ENCODE results near the gene CHD9NB. TPM values are rescaled to one million over a fixed set of nuclear protein-coding genes. Genes with fewer than 3 reads are reported as not detected.
"Not testable (repeated sequence)": the region's sequence is repeated elsewhere in the genome, so short reads cannot be mapped to it uniquely, and the experiment has no call there.

CHD9NB gene
- polyA plus RNA-seq, 3 donors: 9.0 to 11.6 (median 9.9) TPM

- no peak for DNase-seq (ENCODE audit: low read depth in 3 of 3, low spot score in 2 of 3)
Observed at GRCh38 chr16:53059672-53060071, 7.0 kb upstream of the CHD9NB start.

DNA sequence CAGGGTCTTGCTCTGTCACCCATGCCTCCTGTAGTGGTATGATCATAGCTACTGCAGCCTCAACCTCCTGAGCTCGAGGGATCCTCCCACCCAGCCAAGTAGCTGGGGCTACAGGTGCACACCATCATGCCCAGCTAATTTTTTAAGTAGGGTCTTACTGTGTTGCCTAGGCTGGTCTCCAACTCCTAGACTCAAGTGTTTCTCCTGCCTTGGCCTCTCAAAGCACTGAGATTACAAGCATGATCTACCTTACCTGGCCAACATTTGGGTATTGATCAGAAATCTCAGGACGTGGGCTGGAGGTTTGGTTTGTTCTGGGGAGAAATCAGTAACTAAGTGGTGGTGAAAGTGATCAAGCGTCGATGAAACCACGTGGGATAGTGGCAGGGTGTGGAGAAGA, 6.2 kb upstream of the CHD9NB start:
- DNase-seq (ENCODE audit: low read depth in 3 of 3, low spot score in 2 of 3): no peak

DNA sequence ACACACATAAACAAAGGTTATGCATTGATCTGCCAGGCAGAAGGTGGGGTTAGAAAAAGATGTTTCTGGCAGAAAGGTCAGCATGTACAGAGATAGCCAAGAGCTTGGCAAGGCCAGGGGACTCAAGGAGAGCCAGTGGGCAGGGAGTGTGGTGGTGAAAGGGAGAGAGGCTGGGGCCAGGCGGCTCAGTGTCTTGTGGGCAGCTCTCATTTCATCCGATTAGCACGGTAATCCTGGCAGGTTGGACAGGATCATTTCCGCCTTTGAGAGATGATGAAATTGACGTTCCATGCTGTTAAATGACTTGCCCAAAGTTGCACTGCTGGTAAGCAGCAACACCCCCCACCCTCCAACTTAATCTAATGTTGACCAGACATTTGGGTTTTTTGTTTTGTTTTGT, 5.7 kb upstream of the CHD9NB start:
- DNase-seq (ENCODE audit: low read depth in 3 of 3, low spot score in 2 of 3): no peak

DNA sequence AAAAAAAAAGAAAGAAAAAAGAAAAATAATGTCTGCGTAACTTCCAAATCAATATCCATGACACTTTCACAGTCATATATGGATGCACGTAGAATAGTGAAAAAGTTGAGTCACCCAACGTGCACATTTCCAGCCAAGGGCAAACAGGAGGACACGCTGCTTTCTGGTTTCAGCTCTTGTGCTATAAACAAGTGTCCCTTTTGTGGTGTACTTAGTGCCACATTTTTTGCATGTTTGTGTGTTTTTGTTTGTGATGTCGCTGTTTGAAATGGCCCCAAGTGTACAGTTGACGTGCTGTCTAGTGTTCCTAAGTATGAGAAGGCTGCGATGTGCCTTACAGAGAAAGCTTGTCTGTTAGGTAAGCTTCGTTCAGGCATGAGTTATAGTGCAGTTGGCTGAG, 5.0 kb upstream of the CHD9NB start:
- no peak for DNase-seq (ENCODE audit: low read depth in 3 of 3, low spot score in 2 of 3)

DNA sequence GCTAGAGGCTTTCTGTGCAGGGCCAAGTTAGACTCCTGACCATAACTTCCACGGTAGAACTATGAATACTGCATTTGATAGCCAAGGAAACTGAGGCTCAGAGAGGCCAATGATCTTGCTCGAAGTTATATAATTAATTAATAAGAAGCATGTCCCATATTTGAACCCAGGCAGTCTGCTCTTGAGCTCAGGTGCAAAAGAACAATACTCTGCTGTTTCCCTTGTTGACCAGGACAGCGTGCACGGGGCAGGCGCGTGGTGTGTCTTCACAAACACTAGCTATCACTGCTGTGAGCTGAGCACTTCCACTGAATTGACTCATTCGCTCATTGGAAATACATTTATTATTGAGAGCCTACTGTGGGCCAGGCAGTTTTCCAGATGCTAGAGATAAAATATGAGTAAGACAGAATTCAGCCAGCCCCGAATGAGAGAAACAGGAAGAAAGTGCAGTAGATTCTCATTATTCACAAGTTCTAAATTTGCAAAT, 3.7 kb upstream of the CHD9NB start:
- no peak for DNase-seq (ENCODE audit: low read depth in 3 of 3, low spot score in 2 of 3)

DNA sequence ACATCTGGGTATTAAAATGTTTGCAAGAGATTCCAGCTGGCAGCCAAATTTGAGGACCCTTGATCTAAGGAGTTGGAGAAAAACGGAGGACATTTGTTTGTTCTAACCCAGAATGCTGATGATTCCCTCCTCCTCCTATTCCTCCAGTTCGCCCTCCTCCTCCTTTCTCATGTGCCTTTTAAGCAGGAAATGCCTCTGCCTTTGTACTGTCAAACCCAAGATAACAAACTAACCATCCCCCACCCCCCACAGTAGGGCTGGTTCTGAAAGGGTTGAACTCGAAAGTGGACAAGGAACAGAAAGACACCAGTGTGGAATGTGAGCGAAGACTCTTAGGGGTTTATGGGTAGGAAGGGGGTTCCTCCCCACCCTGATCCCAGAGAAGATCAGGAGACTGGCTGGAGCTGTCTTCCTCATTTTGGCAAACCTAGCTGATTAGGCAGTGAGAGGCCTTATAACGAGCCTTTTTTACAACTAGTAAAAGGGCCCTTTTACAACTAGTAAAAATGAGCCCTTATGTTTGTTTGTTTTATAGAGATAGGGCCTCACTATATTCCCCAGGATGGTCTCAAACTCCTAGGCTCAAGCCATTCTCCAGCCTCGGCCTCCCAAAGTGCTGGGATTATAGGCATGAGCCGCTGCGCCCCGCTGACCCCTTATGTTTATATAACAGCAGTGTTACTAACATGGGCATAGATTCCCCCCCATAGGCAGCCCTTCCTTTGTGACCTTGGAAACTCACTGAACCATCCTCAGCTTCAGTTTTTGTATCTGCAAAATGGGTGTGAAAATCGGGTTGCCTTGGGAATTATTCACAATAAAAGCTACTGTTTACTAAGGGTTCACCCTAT, 3.1 kb upstream of the CHD9NB start:
- no peak for DNase-seq (ENCODE audit: low read depth in 3 of 3, low spot score in 2 of 3)

DNA sequence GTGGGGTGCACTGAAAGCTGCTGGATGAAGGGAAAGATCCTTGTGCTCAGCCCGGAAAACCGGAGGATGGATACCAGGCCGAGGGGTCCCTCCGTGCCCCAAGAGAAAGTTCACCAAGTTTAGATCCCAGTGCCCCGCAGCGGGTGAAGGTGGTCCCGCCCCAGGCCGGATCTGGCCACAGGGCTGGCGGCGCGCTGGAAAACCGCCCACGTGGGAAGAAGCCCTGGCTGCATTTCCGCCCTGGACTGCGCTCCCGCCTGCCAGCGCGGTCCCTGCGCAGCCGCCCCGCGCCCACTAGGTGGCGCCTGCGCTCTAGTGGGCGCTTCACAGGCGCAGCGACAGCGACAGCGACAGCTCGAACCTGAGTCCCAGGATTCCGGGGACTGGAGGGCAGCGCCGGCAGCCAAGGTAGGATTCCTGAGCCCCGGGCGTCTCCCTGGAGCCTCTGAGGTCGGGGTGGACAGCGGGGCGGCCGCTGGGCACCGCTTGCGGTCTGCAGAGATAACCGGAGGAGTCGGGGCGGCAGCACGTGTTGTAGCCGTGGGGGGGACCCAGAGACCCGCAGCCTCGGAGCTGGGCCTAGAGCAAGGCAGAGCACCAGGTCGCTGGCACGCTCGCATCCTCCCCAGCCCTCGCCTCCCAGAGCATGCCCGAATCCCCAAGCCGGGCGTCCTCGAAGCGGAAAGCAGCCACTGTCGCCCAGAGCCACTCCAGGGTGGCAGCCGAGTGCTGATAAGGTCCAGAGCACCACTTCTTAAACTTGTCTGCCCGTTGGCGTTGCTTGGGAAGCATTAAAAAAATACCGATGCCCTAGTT, 2.2 kb upstream of the CHD9NB start, which contains the start of gene CHD9:
CHD9 (plus strand) TSS at position 322 of the 816 bp plus-strand sequence. CDS start 101,099 bp downstream, outside the sequence.
- peak in 2 of 3 donors; percentile 81 to 86 for DNase-seq (ENCODE audit: low read depth in 3 of 3, low spot score in 2 of 3)

DNA sequence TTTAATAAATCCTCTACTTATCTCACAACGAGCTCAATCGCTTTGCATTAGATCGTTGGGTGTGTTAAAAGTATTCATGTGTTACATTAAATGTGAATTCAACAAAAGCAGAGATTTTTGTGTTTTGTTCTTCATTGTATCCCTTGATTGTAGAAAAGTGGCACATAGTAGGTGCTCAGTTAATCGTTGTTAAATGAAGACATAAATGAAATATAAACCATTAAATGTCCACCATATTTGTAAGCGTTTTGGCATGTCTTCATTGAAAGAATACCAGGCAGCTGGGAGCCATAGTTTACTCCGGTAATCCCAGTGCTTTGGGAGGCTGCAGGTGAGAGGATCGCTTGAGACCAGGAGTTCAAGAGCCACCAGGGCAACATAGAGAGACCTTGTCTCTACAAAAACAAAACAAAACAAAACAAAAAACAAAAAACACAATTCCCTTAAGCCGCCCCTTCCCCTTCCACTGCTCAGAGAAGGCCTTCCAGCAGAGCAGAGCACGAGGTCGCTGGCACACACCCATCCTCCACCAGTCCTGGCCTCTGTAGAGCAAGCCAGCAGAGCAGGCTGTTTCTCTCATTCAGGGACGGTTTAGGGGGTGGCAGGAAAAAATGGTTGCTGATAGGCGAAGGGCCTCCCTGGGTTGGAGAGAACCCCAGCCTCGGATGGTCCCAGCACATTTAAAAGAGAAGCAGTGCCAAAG, 1.4 kb upstream of the CHD9NB start:
- no peak for DNase-seq (ENCODE audit: low read depth in 3 of 3, low spot score in 2 of 3)

GRCh38 chr16:53051255-53051654, 1.4 kb downstream of the CHD9NB start:
- not testable (repeated sequence) for DNase-seq (ENCODE audit: low read depth in 3 of 3, low spot score in 2 of 3)

GRCh38 chr16:53048139-53048915, 4.4 kb downstream of the CHD9NB start:
- DNase-seq (ENCODE audit: low read depth in 3 of 3, low spot score in 2 of 3): no peak

DNA sequence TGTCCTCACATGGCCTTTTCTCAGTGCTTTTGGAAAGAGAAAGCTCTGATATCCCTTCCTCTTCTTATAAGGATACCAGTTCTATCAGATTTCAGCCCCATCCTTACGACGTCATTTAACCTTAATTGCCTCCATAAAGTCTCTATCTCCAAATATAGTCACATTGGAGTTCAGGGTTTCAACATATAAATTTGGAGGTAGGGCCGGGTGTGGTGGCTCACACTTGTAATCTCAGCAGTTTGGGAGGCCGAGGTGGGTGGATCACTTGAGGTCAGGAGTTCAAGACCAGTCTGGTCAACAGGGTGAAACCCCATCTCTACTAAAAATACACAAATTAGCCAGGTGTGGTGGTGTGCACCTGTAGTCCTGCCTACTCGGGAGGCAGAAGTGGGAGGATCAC, 5.2 kb downstream of the CHD9NB start:
- not testable (repeated sequence) for DNase-seq (ENCODE audit: low read depth in 3 of 3, low spot score in 2 of 3)

GRCh38 chr16:53045341-53046220, 7.1 kb downstream of the CHD9NB start:
- DNase-seq (ENCODE audit: low read depth in 3 of 3, low spot score in 2 of 3): no peak

DNA sequence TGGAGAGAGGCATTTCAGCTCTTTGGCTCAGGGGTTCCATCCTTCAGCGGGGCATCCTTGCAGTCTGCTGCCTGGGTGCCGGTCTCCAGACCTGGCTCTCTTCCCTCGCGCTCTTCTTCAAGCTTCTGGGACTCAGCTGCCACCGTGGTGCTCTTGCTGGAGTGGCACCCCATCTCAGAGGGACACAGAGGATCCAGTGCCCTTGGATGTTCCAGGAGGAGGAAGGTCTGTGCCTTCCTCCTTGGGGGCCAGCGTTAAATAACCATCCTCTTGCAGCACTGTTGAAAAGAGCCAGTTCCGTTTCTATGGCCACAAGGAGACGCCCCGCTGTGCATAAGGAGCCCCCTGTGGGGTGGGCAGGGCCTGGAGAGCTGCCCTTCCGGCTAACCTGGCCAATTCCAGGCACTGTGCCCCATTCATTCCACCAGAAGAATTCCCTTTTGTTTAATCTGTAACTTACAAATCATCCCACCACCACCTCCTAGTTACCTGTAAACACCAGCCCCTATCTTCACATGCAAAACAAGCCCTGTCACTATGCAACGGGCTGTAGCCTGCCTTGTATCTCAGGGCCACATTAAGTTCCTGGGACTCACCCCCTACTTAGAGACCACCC, 8.6 kb downstream of the CHD9NB start:
- DNase-seq (ENCODE audit: low read depth in 3 of 3, low spot score in 2 of 3): no peak

DNA sequence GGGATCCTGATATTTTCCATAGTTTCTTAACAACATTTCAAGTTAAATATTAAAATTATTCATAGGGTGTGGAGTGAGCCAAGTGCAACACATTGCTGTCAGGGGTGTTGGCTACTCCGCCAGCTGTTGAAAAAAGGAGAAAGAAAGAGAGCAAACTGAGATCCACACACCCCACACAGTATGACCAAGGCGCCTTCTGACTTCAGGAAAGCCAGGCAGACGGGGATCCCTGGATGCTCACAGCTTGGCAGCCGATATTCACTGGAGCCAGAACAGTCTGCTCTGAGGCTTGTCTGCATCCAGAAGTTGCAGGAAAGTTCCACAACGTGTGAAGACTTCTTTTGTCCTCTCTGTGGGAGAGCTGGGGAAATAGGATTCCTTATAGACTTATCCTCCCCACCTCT, 9.3 kb downstream of the CHD9NB start:
- no peak for DNase-seq (ENCODE audit: low read depth in 3 of 3, low spot score in 2 of 3)

- DNase-seq (ENCODE audit: low read depth in 3 of 3, low spot score in 2 of 3): no peak
Observed at GRCh38 chr16:53042235-53042701, 10.4 kb downstream of the CHD9NB start.

DNA sequence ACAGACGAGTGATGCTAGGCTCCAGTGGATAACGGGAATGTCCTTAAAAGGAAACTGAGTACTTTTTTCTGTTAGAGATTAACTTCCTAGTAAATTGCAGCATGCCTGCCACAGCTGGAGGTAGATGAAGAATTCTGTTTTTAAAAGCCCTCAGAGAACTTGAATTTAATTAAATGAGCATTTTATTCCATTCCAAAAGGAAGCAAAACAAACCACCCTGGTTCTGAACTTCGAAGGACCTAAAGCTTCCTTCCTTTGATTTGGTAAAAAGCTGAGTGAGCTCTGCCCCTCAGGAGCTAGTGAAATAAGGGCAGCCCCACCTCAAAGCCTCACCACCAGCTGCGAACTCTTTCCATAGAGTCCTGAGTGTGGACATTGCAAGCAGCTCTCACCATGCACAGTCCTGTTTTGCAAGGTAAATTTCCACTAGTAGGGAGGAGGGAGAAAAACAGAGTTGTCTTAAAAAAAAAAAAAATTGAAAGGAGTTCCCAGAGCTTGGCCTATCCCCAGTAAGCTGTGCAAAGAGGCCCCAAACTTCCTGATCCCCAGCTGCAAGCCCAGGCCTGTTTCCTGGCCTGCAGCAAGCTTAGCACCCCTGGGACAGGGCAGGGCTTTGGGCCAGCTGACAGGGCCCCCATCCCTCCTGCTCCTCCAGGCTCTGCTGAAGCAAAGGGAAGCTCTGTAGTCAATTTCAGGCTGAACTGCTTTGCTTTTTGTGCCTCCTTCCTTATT, 11.2 kb downstream of the CHD9NB start:
- DNase-seq (ENCODE audit: low read depth in 3 of 3, low spot score in 2 of 3): no peak

GRCh38 chr16:53040788-53041187, 11.9 kb downstream of the CHD9NB start:
- no peak for DNase-seq (ENCODE audit: low read depth in 3 of 3, low spot score in 2 of 3)

GRCh38 chr16:53036711-53037110, 16.0 kb downstream of the CHD9NB start:
- DNase-seq (ENCODE audit: low read depth in 3 of 3, low spot score in 2 of 3): not testable (repeated sequence)
